Mononuclear cell (primary cell): Measurements from ENCODE around the gene TGFBR2. TPM values are rescaled to one million over a fixed set of nuclear protein-coding genes. Genes with fewer than 3 reads are reported as not detected.

Experiments
- H3K27me3 ChIP-seq: 2 replicates; pipeline ENCODE4 v1.6.0; 2011; ENCODE audit warnings: low read length, control low read depth; ENCODE audit not compliant: insufficient read depth
- H3K4me1 ChIP-seq: 2 replicates; pipeline ENCODE4 v1.5.1; 2011; ENCODE audit warnings: mild to moderate bottlenecking, low read length, control low read depth; ENCODE audit not compliant: insufficient read depth
- H3K4me3 ChIP-seq: 2 replicates; pipeline ENCODE4 v1.5.1; 2011; ENCODE audit warnings: mild to moderate bottlenecking, low read length, moderate library complexity
- H3K9me3 ChIP-seq: 2 replicates; pipeline ENCODE4 v1.5.1; 2011; ENCODE audit warnings: low read depth, mild to moderate bottlenecking, control low read depth, low read length
- total RNA-seq: library from RNA; depleted of rRNA; stranded (reverse); fragments of >200 nt; gene quantifications from one replicate; pipeline ENCODE4 v1.2.3, GENCODE V29; 2012

The TGFBR2 gene
- total RNA-seq, 1 donor = 209 TPM

DNA sequence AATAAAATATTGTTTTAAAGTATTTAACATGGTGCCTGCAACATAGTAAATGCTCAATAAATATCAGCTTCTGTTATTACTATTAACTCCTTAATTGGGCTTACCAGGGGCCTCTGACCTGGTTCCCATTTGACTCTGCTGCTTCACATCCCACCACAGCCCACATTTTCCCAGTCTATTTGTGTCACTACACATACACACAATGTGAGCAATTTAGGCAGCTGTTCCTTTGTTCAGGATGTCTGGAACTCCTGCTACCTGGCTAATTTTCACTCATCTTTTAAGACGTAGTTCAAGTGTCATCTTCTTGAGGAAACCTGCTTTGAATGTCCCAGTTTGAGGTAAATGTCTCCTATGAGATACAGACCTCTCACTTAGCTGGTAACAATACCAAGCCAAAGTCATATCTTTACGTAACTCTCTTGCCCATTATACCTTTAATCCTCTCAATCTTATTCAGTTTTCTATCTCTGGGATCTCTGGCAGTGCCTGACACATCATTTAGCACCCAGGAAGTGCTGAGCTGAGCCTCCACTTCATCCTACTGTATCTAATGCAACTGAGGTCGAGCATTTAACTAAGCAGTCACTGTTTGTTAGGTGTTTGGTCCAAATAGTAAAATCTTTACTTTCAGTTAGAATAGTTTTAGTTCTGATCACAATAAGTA is 4.4 kb downstream of the TGFBR2 start:
- Histone ChIP-seq H3K4me1 (peaks cover 69% of the 10 kb centered on the region), H3K4me3 (peak overlapping the region; percentile 15)

GRCh38 chr3:30611613-30612436 is 5.4 kb downstream of the TGFBR2 start:
- H3K4me3 ChIP-seq = peak overlapping the region; percentile 22

More for the DNA sequence above, 4.4 kb downstream of the TGFBR2 start:
- Histone ChIP-seq H3K9me3 (no peaks in the 10 kb centered on the region), H3K27me3 (no peaks in the 10 kb centered on the region)

DNA sequence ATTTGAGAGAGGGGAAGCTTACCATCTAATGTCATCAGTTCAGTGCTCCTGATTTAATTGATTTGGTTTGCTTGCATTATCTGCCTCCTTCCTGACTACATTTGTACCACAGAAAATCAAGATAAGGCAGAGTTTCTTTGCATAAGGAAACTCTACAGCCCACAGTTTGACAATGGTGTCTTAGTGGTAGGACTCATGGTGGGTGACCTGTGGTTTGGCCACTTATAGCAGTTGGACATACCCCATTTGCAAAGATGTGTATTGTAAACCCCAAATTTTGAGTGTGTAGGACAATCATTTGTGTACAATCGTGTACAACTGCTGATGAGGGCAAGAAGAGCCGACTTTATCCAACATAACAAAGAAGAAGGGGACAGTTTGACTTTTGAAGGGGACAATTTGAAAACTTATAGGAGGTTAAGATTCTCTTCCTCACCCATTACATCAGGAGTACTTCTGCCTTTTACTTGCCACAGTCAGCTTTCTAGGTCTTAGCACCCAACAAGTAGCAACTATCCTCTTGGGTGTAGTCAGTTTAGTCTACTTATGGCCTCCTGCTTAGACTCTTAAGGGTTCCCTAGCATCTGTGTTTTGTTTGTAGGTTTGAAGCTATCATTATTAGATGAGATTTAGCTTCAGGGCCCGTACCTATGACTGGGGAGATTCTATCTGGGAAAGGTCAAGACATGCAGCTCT is 6.2 kb downstream of the TGFBR2 start:
- Histone ChIP-seq H3K9me3 (no peaks in the 10 kb centered on the region), H3K4me1 (peaks cover 79% of the 10 kb centered on the region), H3K4me3 (peak overlapping the region; percentile 22), H3K27me3 (no peaks in the 10 kb centered on the region)

More at GRCh38 chr3:30611613-30612436, 5.4 kb downstream of the TGFBR2 start:
- Histone ChIP-seq H3K4me1 (peaks cover 73% of the 10 kb centered on the region), H3K27me3 (no peaks in the 10 kb centered on the region), H3K9me3 (no peaks in the 10 kb centered on the region)

DNA sequence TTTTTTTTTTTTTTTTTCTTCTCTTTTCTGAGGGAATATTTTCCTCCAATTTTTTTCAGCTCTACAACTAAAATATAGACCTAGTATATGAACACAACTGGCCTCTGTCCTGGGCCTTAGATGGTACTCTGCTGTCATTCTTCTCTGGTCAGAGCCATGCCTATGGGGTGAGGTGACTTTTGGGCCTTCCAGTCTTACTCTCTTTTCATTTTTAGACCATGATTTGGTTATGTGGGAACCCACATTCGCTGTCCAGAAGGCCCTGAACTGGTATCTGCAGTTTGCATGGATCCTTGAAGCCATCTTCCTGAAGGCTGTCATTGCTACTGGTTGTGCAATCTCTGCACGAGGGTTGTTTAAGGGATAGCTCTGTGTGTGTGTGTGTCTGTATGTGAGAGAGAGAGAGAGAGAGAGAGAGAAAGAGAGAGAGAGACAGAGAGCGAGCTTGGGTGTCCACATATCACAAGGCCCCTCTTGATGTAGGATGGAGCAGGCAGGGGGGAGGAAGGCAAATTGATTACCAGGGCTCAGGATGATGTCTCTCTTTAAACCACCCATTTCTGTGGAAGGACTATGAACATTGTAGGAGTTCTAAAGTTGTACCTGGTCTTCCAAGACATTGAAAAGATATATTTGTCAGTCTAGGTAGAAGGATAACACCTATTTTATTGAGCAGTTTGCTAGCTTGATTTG is 6.9 kb downstream of the TGFBR2 start:
- no peaks in the 10 kb centered on the region for H3K9me3 ChIP-seq
- H3K27me3 ChIP-seq = no peaks in the 10 kb centered on the region
- no peak overlapping the region for H3K4me3 ChIP-seq
- H3K4me1 ChIP-seq = peaks cover 85% of the 10 kb centered on the region

DNA sequence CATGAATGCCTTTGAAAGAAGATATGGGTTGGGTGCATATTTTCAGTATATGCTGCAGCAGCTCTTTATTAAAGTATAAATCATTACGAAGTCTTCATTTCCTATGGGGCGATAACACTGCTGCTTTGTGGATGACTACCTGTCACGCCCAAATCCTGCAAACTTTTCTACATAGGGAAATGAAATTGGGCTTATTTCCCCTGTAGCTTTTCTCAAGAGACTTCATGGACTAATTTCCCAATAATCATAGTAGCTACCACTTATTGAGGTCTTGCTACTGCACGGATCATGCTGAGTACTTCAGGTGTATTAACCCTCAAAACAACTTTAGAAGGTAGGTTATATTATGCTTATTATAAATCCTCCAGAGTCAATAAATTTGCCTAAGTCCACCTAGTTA is 8.0 kb downstream of the TGFBR2 start:
- Histone ChIP-seq H3K27me3 (no peaks in the 10 kb centered on the region), H3K4me1 (peaks cover 91% of the 10 kb centered on the region), H3K9me3 (no peaks in the 10 kb centered on the region), H3K4me3 (no peak overlapping the region)

DNA sequence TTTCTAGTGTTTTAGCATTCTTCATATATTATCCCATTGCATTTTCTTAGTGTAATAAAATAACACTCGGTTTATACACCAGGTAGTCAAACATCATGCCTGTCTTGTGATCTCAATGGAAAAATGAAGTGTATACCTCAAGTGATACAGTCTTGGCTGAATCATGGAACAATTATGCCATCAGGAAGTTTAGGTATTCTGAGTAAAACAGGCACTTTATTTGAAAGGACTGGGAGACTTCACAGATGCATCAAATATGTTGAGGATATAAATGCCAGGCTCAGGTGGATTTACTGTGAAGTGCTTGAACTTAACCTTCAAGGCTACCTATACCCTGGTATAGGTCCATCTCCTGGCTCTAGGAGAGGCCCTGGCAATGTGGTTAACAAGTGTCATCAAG is 8.5 kb downstream of the TGFBR2 start:
- H3K4me3 ChIP-seq = no peak overlapping the region

GRCh38 chr3:30615615-30616346 is 9.4 kb downstream of the TGFBR2 start:
- peaks cover 91% of the 10 kb centered on the region for H3K4me1 ChIP-seq
- H3K9me3 ChIP-seq = no peaks in the 10 kb centered on the region
- no peaks in the 10 kb centered on the region for H3K27me3 ChIP-seq
- no peak overlapping the region for H3K4me3 ChIP-seq

More for the DNA sequence above, 8.5 kb downstream of the TGFBR2 start:
- Histone ChIP-seq H3K4me1 (peaks cover 92% of the 10 kb centered on the region), H3K9me3 (no peaks in the 10 kb centered on the region), H3K27me3 (no peaks in the 10 kb centered on the region)

- H3K4me3 ChIP-seq = no peak overlapping the region
- no peaks in the 10 kb centered on the region for H3K9me3 ChIP-seq
- H3K4me1 ChIP-seq = peaks cover 92% of the 10 kb centered on the region
- no peaks in the 10 kb centered on the region for H3K27me3 ChIP-seq
Measured at GRCh38 chr3:30616347-30617027, 10.1 kb downstream of the TGFBR2 start.

DNA sequence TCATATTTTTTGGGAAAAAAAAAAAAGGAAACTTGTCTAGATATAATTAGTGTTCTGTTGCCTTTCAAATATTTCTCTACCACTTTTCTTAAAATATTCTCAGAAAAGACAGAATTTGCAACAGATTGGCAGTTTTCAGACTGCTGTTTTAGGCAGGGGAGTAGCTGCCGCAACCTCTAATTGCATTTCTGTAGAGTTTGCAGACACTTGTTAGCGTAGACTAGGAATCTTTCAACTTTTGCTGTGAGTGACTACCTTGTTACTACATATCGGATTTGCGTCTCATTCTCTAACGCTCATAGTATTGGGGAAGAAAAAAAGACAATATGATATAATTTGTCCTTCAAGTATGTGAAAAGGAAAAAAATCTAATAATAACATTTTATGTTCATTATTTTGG is 10.7 kb downstream of the TGFBR2 start:
- no peaks in the 10 kb centered on the region for H3K27me3 ChIP-seq
- H3K4me3 ChIP-seq = no peak overlapping the region
- H3K9me3 ChIP-seq = no peaks in the 10 kb centered on the region
- peaks cover 92% of the 10 kb centered on the region for H3K4me1 ChIP-seq

DNA sequence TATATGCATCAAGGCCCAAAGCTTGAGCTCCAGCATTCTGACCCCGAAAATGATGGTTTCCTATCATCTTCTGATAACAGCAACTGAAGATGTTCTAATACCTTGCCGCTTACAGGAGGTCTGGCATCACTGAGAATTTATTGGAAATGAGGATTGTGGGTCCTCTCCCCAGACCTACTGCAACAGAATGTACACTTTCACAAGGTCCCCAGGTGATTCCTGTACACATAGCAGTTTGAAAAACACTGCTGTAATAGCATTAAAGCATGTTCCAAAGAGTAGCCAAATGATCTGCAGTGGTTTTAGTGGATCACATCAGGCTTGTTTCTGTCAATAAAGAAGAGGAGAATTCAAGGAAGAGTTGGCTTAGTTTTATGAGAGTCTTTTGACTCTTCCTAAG is 11.3 kb downstream of the TGFBR2 start:
- H3K4me3 ChIP-seq = no peak overlapping the region
- no peaks in the 10 kb centered on the region for H3K27me3 ChIP-seq
- no peaks in the 10 kb centered on the region for H3K9me3 ChIP-seq

DNA sequence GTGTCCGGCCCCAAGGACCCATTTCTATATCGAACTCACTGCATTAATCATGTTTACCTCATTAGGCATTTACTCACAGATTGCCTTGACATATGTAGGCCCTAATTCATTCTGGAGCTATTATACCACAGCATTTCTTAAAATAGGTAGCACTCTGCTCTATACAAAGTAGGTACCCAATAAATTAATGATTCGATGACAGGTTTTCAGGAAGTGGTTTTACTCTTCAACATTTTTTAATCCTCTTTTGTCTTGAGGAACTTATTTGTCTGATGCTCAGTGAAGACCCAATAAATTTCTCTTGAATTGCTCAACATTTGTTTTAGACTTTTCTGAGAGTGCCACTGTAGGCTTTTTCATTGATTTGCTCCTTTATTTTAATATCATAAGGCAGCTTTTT is 12.1 kb downstream of the TGFBR2 start:
- Histone ChIP-seq H3K4me1 (peaks cover 92% of the 10 kb centered on the region), H3K9me3 (no peaks in the 10 kb centered on the region), H3K27me3 (no peaks in the 10 kb centered on the region), H3K4me3 (no peak overlapping the region)

More for the DNA sequence above, 11.3 kb downstream of the TGFBR2 start:
- peaks cover 92% of the 10 kb centered on the region for H3K4me1 ChIP-seq

DNA sequence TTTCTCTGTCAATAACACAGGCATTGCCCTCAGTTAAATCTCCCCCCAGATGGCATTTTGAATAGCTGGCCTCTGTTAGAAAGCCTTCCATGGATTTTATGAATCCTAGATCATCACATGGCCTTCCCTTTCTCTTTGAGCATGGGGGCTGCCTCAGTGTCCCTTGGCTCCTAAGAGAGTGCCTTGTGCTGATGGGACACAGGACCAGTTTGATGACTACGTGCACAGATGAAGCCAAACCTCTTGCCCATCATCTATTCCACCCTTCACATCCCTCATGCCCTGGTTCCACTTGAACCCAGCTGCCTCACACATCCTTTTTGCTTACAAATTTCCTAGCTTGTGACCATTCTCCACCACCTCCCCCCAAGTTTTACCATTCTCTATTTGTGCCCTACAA is 12.9 kb downstream of the TGFBR2 start:
- no peaks in the 10 kb centered on the region for H3K27me3 ChIP-seq
- H3K4me3 ChIP-seq = no peak overlapping the region
- H3K4me1 ChIP-seq = peaks cover 92% of the 10 kb centered on the region
- no peaks in the 10 kb centered on the region for H3K9me3 ChIP-seq

DNA sequence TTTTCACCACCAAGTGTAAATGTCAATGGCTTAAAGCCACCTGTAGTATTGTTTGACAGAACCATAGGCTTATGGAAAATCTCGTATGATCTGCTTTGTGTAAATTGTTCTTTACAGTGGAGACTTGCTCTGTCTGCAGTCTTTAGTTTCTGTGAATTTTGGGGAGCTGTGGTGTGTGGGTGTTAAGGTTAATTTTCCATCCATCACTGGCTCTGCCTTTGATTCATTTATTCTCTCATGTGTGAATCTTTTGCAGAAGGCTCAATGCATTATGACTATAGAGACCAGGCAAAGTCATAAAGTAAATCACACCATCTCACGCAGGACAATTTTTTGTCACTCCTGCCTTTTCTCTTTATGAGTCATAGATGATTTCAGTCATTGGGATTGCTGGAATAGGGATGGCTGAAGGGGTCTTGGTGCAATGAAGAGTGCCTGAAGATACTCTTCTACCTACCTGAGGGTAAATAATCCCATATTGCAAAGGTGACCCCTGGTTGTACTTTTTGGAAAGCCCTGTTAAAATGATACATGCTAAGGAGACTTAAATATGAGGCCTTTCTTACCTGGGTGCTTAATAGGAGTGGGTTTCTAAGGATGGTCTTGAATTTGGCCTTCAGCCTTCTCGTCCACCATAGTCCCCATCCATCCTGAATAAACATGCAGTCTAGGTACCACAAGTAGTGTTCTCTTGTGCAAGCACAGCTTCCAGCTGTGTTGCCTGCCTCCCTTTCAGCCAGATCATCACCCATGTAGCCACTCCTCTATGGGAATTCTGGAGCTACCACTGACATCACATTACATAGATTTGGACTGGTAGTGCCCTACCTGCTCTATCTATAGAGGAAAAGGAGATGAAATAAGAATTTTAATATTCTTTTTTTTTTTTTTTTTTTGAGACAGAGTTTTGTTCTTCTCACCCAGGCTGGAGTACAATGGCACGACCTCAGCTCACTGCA is 14.3 kb downstream of the TGFBR2 start:
- H3K9me3 ChIP-seq = no peaks in the 10 kb centered on the region
- H3K4me3 ChIP-seq = no peak overlapping the region
- H3K4me1 ChIP-seq = peaks cover 87% of the 10 kb centered on the region
- no peaks in the 10 kb centered on the region for H3K27me3 ChIP-seq
